ENCODE data around the gene ARHGAP32.

ARHGAP32 gene

DNA sequence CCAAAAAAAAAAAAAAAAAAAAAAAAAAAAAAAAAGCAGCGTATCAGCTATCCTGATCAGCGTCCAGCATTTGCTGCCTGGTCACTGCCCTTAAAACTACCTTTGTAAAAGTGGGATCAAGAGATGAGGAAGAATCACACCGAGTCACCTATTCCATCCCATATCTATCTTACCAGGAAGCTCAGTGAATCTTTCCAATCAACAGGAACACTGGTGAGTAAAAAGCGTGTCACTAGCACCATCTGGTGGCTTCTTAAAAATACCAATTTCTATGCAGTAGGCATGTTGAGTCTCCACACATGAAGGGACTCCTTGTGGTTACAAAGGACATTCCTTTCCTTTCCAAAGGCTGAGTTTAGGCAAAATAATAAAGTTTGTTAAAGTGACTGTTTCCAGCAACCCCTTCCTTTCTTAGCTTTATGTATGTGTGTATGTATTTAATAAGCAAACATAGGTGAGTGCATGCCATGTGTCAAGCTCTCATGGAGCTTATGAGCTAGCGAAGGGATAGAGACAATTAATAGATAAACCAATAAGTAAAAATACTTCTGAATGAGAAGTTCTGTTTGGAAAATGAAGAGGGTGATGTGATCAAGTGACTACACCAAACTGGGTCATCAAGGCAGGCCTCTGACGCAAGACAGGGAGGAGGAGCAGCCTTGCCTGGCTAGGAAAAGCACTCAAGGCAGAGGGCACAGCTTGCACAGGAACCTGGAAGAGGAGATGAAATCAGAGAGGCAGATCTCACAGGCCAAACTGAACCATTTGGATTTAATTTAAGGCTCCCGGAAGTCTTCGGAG lies 235.5 kb downstream of the ARHGAP32 start:
- peak; percentile 81 for DNase-seq (ENCODE audit: low read depth, low spot score)

DNA sequence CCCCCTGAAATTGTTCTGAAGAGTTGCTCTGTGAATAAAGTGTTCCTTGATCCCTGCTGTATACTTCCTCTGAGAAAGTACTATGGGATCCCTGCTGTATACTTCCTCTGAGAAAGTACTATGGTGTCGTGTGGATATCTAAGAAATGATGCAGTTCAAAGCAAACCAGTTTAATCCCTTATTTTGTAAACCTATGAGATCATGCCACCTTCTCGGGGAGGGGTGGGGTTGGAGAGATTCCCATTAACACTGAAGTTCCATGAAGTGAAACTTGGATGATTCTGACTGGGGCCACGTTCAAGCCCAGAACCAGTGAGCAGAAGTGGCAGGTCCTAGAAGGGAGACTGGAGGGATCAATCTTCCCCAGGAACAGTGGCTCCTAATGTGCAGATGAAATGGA lies 236.5 kb downstream of the ARHGAP32 start:
- no peak for DNase-seq (ENCODE audit: low read depth, low spot score)

DNA sequence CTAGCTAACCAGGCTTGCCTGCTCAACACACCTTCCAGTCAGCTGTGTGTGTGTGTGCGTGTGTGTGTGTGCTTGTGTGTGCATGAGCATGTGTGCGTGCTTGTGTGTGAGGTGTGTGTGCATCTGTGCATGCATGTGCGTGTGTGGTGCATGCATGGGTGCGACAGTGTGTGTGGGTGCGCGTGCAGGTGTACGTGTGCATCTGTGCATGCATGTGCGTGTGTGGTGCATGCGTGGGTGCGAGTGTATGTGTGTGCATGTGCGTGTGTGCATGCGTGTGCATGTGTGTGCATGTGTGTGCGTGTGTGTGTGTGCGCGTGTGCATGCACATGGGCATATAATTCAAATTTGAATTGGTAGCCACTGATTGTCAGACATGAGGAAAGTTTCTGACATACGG lies 239.0 kb downstream of the ARHGAP32 start:
- no peak for DNase-seq (ENCODE audit: low read depth, low spot score)

DNA sequence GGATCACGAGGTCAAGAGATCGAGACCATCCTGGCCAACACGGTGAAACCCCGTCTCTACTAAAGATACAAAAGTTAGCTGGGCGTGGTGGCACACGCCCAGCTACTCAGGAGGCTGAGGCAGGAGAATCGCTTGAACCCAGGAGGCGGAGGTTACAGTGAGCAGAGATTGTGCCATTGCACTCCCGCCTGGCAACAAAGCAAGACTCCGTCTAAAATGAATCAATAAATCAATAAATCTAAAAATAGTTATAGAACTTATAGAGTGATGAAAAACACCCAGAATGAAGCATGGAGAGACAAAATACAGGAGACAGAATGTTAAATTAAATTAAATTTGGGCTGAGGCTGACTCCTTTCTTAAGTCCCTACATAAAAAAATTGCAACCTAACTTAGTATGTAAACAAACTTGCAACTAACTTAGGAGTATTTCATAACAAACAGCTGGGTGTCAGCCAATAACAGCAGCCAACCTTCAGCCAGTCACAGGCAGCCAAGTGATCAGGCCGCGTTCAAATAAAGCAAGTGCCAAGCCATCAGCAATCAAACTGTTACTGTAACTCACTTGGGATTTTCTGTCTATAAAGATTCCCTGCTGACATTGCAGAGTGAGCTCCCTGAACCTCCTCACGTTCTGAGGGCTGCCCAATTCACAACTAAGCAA lies 242.2 kb downstream of the ARHGAP32 start:
- no peak for DNase-seq (ENCODE audit: low read depth, low spot score)

DNA sequence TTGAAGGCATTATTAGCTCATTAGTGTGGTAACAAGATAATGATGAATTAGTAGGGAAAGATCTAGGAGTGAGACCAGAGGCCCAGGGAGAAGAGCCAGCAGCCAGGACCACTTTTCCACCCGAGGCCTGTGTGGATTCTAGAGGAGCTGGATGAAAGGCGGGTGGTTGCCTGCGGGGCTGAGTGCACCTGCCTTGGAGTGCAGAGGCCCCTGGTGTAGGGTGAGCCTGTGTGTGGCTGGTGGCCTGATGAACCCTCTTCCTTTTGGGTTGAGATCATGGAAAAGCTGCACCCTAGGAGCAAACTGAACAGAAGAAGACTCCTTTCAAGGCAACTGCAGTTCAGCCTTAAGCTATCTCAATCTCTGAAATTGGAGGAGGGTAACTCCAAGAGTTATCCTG lies 243.5 kb downstream of the ARHGAP32 start:
- no peak for DNase-seq (ENCODE audit: low read depth, low spot score)

DNA sequence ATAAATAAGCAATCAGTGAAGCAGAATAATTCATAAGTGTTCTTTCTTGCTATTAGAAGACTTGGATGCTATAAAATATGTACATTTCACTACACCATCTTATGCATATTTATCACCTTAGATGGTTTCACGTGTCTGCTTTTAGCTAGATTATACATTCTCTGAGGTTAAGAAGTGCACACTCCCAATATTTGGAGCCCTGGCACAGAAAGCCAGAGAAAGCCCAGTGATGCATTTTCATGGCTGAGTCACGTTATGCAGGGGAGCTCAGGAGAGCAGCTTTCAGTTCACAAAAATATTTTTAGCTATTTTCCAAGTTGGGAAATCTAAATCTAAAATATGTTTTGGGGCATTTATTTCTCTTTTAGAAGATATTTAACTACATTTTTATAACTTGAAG lies 244.4 kb downstream of the ARHGAP32 start:
- DNase-seq (ENCODE audit: low read depth, low spot score) = no peak

DNA sequence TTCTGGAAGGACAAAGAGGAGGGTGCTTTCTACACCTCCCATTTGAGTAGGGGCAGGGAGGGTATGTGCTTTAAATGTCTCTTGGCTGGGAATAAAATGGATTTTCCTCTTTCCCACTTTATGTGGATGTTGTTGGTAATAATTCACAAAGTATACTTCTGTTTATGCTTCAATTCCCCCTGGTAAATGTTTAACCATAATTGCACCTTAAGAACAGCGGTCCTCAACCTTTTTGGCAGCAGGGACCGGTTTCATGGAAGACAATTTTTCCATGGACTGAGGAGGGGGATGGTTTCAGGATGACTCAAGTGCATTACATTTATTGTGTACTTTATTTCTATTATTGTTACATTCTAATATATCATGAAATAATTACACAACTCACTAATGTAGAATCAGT lies 245.5 kb downstream of the ARHGAP32 start:
- no peak for DNase-seq (ENCODE audit: low read depth, low spot score)

DNA sequence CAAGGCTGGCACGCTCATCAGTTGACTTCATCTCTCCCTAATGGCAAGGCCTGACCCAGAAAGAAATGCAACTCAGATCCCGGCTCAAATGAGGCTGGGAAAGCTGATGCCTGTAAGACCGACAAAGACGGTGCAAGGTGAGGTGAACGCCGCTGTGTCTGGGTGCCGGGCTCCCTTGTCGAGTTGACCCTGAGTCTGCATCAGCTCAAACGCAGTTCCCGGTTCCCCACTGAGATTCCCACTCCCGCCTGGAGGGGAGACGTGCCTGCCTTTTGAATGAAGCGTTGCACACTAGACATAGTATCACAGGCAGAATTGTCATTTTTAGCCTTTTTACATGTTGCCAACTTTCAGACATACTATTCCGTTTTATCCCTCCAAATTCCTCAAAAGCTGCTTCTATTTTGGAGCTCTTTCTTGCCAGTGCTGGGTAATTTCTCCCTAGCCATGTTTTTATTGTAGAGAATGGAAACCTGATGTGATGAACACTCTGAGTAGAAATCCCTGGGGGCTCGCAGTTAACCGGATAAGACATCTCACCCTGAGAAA lies 248.6 kb downstream of the ARHGAP32 start:
- DNase-seq (ENCODE audit: low read depth, low spot score) = no peak

DNA sequence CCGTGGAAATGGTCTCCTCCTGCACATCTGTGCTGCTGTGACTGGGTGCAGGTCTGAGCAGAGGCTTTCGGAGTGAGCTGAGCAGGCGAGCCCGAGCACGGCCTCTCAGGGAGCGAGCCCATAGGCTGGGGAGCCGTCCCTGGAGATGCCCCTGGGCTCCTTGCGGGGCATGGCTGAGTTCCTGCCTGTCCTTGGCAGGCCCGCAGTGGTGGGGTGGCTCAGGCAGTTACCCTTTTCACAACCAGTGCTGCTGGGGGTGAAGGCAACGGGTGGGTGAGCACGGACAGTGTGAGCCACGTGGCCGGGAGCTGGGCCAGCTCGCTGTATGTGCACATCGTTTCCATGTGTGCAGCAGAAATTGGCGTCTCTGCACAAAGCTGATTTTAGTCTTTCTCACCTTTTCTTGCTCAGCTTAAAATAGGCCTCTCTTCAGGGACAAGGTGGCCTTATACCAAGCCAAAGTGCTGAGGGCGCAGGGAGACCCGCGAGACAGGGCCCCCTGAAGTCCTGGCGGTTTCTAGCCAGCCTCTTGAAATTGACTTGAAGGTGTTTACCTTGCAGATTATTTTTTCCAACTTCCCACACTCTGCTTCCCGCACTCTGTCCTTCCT lies 249.2 kb downstream of the ARHGAP32 start, which contains the start of gene TP53AIP1:
Gene TP53AIP1, minus strand, starts transcription at position 55 of the 611 bp plus-strand sequence. CDS start 5,053 bp downstream, outside the sequence.
- DNase-seq (ENCODE audit: low read depth, low spot score) = no peak

DNA sequence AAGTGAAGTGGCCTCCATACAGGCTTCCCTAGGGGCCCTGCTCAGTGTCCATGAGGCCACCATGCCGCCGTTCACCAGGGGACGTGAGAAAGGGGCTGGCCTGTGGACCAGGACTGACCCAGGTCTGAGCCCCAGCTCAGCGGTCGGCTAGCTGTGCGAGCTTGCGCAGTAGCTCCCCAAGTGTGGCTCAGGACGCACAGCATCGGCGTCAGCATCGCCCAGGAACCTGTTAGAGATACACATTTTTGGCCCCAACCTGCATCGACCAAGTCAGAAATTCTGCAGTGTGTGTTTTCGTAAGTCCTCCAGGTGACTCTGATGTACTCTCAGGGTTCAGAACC lies 249.9 kb downstream of the ARHGAP32 start:
- DNase-seq (ENCODE audit: low read depth, low spot score) = no peak

DNA sequence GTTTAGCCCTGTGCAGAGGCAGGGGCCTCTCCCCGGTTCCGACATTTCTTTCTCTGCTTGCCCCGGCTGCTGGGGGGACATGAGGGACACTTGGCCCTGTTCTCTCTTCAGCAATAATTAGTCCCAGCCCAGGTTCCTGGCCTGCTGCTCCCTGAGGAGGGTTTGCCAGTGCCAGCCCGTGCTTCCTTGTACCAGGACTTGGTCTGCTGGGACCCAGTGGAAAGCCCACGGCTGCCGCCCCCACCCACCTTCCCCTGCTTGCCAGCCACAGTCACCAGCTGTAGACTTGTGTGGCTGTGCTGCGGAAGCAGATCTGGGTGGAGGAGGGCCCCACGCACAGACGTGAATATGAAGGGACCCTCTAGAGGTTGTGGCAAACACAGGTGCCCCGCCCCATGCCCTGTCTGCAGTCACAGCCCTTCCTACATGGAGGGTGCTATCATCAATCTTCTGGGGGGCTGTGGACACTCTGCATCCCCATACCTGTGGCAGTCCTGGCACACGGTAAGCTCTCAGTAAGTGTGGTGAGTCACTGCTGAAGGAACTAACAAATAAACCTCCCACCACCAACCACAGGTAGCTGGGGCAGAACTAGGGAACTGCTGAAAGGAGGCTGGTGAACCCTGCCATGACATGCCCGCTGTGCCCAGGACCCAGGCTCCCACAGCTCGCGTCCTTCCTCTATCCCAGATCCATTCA lies 250.4 kb downstream of the ARHGAP32 start:
- DNase-seq (ENCODE audit: low read depth, low spot score) = no peak

DNA sequence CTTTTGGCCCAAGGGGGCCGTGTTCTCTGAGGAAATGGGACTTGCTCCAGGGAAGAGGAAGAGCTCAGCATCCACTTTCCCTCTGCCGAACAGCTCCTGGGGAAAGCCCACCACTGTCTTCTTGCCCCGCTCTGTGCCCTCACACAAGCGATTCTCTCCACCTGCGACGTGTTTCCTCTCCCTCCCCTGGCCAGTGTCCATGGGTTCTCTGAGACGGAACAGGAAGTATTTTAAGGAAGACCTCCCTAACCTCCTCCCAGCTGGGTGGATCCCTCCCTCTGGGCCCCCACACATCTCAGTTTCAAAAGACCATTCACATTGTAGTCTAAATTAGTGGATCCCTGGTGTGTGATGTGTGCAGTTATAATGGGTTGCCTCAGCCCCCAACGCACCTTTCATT lies 251.0 kb downstream of the ARHGAP32 start:
- no peak for DNase-seq (ENCODE audit: low read depth, low spot score)

DNA sequence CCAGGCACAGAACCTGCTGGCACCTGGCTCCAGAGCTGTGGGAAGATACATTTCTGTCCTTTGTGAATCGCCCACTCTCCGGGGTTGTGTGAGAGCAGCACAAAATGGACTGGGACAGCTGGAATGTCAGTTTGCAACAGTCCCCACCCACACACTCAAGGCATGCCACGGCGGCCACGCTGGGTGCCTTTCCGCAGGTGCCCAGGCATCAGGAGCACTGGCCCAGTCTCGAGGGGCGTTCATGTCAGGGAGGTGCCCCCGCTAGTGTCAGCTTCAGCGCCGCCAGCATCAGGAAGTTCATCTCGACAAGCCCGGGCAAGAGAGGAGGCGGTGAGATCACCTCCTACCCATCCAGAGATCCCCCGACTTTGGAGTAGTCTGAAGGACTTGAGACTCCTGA lies 251.5 kb downstream of the ARHGAP32 start:
- DNase-seq (ENCODE audit: low read depth, low spot score) = no peak

DNA sequence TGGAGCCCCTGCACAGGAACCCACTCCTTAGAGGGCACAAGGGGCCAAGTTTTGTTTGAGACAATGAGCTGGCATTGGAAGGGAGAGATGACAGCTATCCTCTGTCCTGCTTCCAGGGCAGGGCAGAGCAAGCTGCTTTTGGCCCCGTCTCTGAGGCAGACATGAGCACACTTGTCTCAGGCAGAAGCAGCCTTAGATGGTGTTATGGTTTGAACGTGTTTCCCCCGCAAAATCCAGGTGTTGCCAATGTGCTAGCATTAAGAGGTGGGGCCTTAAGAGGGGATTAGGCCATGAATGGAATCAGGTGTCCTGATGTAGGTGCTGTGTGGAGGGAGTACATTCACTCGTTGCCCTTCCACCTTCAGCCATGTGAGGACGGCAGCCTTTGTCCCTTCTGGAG lies 252.0 kb downstream of the ARHGAP32 start:
- no peak for DNase-seq (ENCODE audit: low read depth, low spot score)

DNA sequence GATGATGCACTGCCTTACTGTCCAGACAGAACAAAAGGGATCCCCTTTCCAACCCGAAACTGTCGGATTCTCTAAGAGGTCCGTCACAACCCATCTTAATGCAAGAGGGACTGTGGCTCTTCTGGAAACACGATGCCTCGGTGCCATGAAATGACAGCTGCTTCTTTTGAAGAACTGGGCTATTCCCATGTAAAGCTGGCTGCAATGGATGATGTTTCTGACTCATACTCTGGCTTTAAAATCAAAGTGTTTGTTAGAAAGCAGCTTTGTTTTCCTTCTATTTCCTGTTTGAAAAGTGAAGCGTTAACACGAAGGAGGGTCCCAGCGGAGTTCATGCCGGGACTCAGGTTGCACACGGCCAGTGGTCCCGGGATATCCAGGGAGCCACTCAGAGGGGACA lies 252.5 kb downstream of the ARHGAP32 start:
- DNase-seq (ENCODE audit: low read depth, low spot score) = no peak

DNA sequence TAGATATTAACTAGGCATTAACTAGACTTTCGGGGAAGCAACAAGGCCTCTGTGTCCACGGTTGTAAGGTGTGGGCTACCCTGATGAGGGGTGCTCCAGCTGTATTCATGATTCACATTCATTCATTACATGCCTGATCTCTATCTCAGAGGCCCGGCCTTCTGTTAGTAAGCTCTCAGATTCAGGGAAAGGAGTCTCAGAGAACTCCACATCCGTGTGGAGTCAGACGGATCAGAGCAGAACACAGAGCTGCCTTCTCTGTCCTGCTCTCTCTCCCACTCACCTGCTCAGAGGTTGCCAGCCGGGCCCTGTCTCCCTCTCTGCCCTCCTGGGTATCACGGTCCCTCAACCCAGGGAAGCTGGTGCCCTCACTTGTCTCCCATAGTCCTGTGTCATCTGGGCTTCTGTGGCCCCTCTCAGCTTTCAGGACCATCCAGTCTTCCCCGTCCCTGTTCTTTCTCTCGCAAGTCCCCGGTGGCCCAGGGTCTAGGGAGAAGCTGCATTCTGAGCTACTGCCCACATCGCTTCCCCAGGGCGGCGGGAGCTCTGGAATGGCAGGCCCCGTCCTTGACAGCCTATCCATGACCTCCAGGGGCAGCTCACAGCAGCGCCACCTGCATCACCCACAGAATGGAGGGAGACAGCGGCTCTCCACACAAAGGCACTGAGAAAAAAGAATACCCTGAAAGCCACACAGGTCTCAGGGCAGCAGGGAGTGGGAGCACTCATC lies 253.8 kb downstream of the ARHGAP32 start:
- no peak for DNase-seq (ENCODE audit: low read depth, low spot score)

DNA sequence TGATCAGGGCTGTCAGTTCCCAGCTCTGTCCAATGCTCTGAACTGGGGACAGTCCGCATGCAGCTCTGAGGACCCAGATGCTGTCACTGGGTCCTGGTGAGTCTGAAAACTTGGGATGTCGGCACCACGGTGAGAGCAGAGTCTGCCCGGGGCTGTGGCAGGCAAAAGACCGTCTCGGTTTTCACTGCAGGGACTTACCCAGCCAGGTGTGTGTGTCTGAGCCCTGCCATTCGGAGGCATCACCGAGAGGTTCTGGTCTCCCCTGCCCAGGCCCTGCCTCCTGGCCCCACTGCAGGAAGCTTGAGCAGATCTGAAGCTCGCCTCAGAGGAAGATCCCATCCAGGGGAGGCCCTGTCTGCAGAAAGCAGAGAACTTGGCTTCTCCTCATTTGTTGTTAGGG lies 254.6 kb downstream of the ARHGAP32 start:
- DNase-seq (ENCODE audit: low read depth, low spot score) = no peak

DNA sequence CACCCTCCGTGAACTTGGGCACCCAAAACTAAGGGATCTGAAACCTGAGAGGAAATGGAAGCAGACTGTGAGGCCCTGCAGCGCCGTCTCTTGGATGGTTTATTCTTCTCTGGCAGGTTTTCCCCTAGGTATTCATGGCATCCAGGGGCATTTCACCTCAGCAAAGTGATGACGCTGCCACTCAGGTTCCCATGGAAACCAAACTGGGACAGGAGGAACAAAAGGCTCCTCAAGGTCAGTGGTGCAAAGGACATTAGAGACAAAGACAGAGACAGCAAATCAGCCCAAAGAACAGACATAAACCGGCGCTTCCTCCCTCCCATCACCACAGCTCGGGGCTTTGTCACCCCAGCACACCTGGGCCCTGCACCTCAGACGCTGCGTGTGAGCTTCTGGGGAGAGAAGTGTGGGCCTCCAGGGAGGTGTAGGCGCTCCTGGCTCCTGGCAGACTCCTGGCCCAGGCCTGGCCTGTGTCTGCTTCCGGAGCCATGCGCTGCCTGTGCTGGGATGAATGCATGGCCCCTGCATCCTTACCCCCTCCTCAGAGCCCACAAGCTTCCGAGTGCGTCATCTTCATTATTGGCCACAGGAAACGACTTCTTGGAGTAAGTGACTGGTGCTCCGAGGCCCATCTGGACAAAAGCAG lies 255.4 kb downstream of the ARHGAP32 start:
- DNase-seq (ENCODE audit: low read depth, low spot score) = peak; percentile 43

DNA sequence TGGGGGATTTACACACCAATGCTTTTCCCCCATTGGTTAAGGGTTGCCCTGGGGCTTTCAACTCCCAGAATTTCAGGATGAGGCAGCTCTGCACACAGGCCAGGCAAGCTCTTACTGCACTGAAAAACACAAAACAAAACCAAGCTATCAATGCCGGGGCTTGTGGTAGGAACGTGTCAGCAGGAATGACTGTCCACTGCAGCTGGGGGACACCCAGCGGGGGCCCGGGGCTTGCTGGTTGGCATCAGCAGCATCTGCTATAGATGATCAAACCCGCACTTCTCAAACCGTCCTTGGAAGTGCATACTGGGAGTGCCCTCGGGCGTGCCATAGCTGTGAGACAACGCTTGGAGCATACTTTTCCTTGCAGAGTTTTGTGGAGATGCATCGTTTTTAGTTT lies 257.2 kb downstream of the ARHGAP32 start:
- no peak for DNase-seq (ENCODE audit: low read depth, low spot score)

DNA sequence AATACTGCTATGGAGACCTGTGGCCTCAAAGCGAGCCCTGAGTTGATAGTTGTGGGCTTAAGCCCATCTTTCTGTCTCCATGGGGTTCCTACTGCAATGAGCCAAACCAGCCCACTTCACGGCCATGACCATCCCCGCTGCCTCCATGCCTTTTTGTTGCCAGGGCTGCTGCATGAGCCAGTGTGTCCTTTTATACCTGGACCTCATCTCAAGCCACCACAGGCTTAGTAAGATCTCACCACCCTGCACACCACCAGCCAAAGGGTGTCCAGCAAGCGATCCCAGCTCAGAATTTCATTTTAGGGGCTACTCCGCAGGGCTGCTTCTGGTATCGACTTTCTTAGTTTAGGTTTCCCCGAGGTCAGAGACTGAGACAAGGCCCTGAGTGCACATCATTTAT lies 257.8 kb downstream of the ARHGAP32 start:
- DNase-seq (ENCODE audit: low read depth, low spot score) = no peak

Measured in astrocyte of the hippocampus (primary cell).